Stimulated activated CD8-positive, alpha-beta memory T cell treated with anti-CD3 and anti-CD28 coated beads, Interleukin-12 subunit alpha, Interleukin-12 subunit beta, amount 100 ng/mL, for 24 hours (primary cell): ENCODE results near the gene CDK2AP2.
"Not testable (repeated sequence)": the region's sequence is repeated elsewhere in the genome, so short reads cannot be mapped to it uniquely, and the experiment has no call there.

Experiments used
- DNase-seq: peaks from one replicate; pipeline ENCODE4 v3.0.0-alpha.2; 2020; ENCODE audit errors: extremely low read depth

The CDK2AP2 gene

DNA sequence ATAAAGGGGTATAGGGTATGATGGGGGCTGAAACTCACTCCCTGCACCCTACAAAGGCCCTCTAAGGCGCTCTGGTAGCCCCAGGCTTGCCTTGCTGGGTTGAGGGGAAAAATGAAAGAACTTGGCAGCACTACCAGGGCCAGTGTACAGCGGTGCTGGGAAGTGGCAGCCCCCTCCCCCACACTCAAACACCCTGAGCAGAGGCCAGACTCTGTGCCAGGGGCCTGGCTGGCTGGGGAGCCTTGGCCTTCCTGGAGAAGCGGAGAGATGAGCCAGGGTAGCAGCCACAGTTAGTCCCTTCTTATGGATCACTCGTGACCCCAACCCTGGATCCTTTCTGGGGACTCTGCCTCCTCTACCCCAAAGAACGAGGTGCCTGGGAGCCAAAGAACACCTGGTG lies 41.6 kb downstream of the CDK2AP2 start:
- no peak for DNase-seq

- DNase-seq, result not testable (repeated sequence)
Observed at GRCh38 chr11:67465530-67465929, 42.4 kb downstream of the CDK2AP2 start.

DNA sequence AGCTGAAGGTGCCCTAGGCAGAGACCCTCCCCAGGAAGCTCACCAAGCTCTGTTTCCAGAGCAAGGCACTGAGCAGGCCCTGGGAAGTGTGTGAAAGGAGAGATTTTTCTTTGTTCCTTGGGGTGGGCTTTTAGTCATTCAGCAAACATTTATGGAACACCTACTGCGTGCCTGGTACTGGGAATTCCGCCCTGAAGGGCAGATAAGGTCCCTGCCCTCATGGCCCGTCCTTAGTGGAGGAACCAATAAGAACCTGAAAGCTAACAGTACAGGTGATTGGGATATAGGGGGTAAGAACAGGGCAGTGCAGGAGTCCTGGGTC lies 42.8 kb downstream of the CDK2AP2 start:
- no peak for DNase-seq

DNA sequence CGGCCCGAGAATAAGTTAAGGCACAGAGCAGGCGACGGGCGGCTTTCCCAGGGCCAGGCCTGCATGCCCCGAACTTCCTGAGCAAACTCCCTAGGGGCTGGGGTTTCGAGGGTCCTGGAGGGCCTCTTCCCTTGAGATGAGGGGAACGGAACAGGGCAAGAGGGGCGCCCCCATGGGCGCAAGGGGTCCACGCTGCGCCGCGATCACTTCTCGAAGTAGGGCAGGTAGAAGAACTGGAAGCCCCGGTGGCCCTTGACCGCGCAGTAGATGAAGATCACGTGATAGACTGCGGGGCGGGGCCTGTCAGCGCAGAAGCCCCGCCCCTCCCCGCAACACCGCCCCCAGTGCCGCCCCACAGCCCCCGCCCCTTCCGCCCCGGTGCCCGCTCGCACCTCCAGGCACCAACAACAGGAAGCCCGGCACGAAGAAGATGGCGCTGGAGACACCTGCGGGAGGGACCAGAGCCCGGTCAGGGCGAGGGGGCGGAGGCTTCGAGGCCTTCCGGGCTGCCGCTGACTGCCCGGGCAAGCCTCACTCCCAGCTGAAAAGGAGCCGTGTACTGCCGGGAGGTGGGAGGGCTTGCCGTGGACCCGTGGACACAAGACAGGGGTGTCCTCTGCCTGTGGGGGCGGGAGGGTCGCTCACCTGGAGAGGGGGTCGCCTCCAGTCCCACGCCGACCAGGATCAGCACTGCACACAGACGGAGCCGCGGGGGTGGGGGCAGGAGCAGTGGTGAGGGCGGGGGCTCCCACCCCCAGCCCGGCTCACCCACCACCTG lies 43.4 kb downstream of the CDK2AP2 start:
- peak; percentile 84 for DNase-seq

GRCh38 chr11:67463680-67464410 lies 44.1 kb downstream of the CDK2AP2 start:
- DNase-seq, result no peak

DNA sequence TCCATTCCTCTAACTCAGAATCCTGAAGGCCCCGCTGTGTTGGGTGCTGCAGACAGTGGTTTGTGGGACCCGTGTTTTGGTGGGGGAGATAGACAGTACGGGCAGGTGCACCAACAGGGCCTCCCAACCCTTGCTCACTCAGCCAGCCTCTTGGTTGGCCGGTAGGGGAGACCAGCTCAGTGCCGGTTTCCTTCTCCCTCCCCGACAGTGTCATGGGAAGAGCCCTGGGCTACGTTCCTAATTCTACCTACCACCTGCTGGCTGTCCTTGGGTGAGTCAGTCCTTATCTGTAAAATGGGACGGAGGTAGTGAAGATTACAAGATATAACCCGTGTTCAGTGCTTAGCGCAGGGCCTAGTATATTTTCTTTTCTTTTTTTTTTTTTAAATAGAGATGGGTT lies 44.8 kb downstream of the CDK2AP2 start:
- no peak for DNase-seq

GRCh38 chr11:67458266-67458665 lies 49.7 kb downstream of the CDK2AP2 start:
- DNase-seq, result no peak

DNA sequence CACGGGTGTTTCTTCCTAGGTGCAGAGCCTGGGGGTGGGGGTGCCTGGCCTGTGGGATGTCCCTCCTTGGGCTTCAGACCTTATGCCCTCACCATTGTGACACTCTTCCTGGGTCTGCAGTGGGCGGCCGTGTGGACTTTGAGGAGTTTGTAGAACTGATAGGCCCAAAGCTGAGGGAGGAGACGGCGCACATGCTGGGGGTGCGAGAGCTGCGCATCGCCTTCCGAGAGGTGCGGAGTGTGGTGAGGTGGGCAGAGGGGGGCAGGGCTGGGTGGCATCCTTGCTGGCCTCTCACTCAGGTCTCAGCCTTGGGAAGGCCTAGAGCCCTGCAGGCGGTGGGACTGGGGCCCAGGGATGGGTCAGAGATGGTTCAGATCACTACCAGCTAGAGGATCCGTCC lies 50.5 kb downstream of the CDK2AP2 start:
- DNase-seq, result no peak
